SH-SY5Y (cell line): ENCODE results near the gene INSR.

Experiments used
- GATA2 ChIP-seq: IDR thresholded peaks from 2 replicates; pipeline ENCODE4 v1.6.1; 2011; ENCODE audit warnings: mild to moderate bottlenecking, low read depth, low read length
- GATA3 ChIP-seq: IDR thresholded peaks from 2 replicates; pipeline ENCODE4 v1.6.1; 2011; ENCODE audit warnings: low read depth, mild to moderate bottlenecking, low read length, moderate library complexity

INSR gene

GRCh38 chr19:7224209-7224686 is 70.0 kb downstream of the INSR start:
- no peak for TF ChIP-seq GATA2
- TF ChIP-seq GATA3: no peak

GRCh38 chr19:7223429-7223828 is 70.8 kb downstream of the INSR start:
- TF ChIP-seq GATA3: no peak
- no peak for TF ChIP-seq GATA2

DNA sequence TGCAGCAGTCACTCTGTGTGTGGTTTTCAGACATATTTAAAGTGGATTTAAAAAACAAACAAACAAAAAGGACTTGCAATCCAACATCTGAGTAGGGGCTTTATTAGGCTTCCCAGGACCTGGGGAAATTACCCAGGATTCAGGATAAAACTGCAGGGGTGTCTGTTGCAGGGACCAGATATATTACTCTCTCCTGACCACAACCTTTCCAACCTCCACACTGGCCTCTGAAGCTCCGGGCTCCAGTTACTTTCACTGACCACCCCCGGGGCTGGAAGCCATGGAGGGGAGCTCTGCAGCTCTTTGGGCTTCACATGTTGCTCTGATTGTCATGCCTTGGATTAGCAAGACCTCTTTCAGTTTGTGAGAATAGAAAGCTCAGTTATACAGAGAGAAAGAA is 75.2 kb downstream of the INSR start:
- no peak for TF ChIP-seq GATA3
- TF ChIP-seq GATA2: no peak

- TF ChIP-seq GATA3: no peak
- TF ChIP-seq GATA2: no peak
These were observed 76.4 kb downstream of the INSR start for GRCh38 chr19:7217861-7218260.

GRCh38 chr19:7216373-7216902 is 77.8 kb downstream of the INSR start:
- no peak for TF ChIP-seq GATA3
- TF ChIP-seq GATA2: no peak

DNA sequence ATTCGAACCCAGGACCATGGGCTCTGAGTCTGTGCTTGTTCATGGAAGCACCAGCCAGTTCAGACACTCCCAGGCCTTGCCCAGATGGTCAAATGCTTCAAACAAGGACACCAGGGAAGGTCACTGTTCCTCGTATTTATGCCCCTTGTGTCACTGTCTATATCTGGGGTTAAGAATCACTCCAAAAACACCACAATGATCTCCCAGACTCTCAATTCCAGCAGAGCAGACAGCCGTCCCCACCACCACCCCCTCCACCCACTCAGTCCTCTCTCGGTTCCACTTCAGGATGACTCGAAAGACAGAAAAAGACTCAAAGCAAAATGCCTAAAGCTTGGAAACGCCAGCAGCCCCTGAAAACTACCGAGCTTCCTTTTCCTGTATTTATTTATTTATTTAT is 79.0 kb downstream of the INSR start:
- TF ChIP-seq GATA3: no peak
- no peak for TF ChIP-seq GATA2

- no peak for TF ChIP-seq GATA2
- no peak for TF ChIP-seq GATA3
These were observed 79.7 kb downstream of the INSR start for GRCh38 chr19:7214324-7215089.

GRCh38 chr19:7213628-7214323 is 80.4 kb downstream of the INSR start:
- TF ChIP-seq GATA2 (no peak), GATA3 (no peak)

- TF ChIP-seq GATA3: no peak
These were observed 82.8 kb downstream of the INSR start for GRCh38 chr19:7211191-7211951.

DNA sequence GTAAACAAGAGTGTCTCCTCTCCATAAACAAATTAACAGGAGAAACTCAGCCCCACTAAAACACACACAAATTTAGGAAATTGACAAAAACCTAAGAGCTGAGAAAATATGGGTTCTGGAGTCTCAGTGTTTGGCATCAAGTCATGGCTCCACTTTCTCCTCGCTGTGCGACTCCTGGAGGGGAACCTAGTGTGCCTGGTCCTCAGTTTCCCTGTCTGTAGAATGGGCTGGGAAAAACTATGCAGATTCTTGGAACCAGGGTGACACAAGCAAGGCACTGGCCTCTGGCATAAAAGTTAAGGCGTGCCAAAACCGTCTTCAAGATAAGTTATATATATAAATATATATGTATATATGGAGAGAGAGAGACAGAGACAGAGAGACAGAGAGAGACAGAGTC is 83.9 kb downstream of the INSR start:
- no peak for TF ChIP-seq GATA2
- no peak for TF ChIP-seq GATA3

DNA sequence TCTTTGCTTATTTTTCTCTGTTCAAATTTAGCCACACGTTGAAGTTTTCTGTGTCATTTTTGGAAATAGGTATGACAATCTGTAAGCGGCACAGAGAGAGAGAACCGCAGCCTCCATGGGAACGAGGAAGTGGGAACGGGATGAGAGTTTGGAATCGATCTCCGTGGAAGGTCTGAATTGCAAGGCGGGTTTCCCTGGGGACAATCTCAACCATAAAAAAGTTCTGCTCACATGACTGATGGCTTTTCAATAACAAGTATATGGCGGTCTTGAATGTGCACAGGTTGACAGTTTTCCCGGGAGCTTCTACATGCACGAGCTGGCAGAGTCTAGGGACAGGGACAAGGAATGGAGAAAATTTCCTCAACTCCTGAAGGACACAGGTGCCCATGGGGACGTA is 90.9 kb downstream of the INSR start:
- TF ChIP-seq GATA2: no peak
- no peak for TF ChIP-seq GATA3

- TF ChIP-seq GATA2 (no peak), GATA3 (no peak)
These were observed 91.3 kb downstream of the INSR start for GRCh38 chr19:7202888-7203287.

DNA sequence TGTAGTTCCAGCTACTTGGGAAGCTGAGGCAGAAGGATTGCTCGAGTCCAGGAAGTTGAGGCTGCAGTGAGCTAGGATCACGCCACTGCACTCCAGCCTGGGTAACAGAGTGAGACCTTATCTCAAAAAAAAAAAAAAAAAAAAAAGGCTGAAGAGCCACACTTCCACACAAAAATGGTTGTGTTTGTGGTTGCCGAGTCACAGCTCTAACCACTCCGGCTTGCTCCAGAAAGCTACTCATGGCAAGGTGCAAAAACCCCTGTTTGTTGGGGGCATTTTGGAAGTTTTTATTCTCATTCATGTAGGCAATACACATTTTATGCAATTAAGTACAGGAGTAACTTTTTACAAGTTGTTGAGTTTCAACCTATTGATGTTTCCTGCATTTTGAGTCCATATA is 93.5 kb downstream of the INSR start:
- TF ChIP-seq GATA3 (no peak), GATA2 (no peak)
